CD4-positive, alpha-beta memory T cell (primary cell): ENCODE data around the gene FNDC3B. TPM values are rescaled to one million over a fixed set of nuclear protein-coding genes. Genes with fewer than 3 reads are reported as not detected.

ENCODE experiments used
- CTCF ChIA-PET: fragments of 350-600 bp; sonication (Branson Sonifier 250); formaldehyde crosslinking; loops from one replicate; lab custom pipeline; 2021; ENCODE audit warnings: inconsistent platforms; ENCODE audit not compliant: partially characterized antibody; lab: Charles Lee
- POLR2A ChIA-PET: fragments of 350-600 bp; sonication (Branson Sonifier 250); formaldehyde crosslinking; loops from one replicate; lab custom pipeline; 2021; ENCODE audit not compliant: partially characterized antibody; lab: Charles Lee
- DNase-seq, 5 donors: peaks; one replicate each; pipeline versions ENCODE4 v3.0.0 to v3.0.0-alpha.2; 2020 to 2022; ENCODE audit warnings: mixed read lengths in 1 of 5
- H3K27ac ChIP-seq: one replicate; pipeline ENCODE4 v1.7.0; 2013; ENCODE audit warnings: low read depth, low read length
- H3K27me3 ChIP-seq: 2 replicates; pipeline ENCODE4 v1.7.0; 2013; ENCODE audit warnings: mild to moderate bottlenecking, low read length, moderate library complexity; ENCODE audit not compliant: insufficient read depth
- H3K36me3 ChIP-seq: 2 replicates; pipeline ENCODE4 v1.7.0; 2013; ENCODE audit warnings: mild to moderate bottlenecking, low read length, moderate library complexity; ENCODE audit not compliant: insufficient read depth
- H3K4me1 ChIP-seq: 2 replicates; pipeline ENCODE4 v1.7.0; 2013; ENCODE audit warnings: mild to moderate bottlenecking, low read length, moderate library complexity; ENCODE audit not compliant: insufficient read depth
- H3K4me3 ChIP-seq, 2 donors: one replicate each; pipeline ENCODE4 v1.7.0; 2013; ENCODE audit warnings: low read length in 2 of 2, mild to moderate bottlenecking in 1 of 2
- H3K9me3 ChIP-seq, 2 donors: one replicate each; pipeline ENCODE4 v1.7.0; 2013; ENCODE audit warnings: low read length in 2 of 2, control low read depth in 1 of 2; ENCODE audit not compliant: control insufficient read depth in 1 of 2
- H3K27ac Mint-ChIP-seq, 7 donors: one replicate each; pipeline ENCODE4 v1.8.0; 2020 to 2021; ENCODE audit warnings: mixed read lengths in 7 of 7, mild to moderate bottlenecking in 6 of 7, inconsistent platforms in 3 of 7, moderate library complexity in 3 of 7
- H3K27me3 Mint-ChIP-seq, 2 donors: one replicate each; pipeline ENCODE4 v1.8.0; 2020 to 2021; ENCODE audit warnings: mixed read lengths in 2 of 2
- H3K36me3 Mint-ChIP-seq, 2 donors: one replicate each; pipeline ENCODE4 v1.8.0; 2020 to 2021; ENCODE audit warnings: mixed read lengths in 2 of 2, inconsistent platforms in 1 of 2, mild to moderate bottlenecking in 1 of 2
- H3K4me1 Mint-ChIP-seq, 4 donors: one replicate each; pipeline ENCODE4 v1.8.0; 2020 to 2021; ENCODE audit warnings: mixed read lengths in 4 of 4, mild to moderate bottlenecking in 1 of 4
- H3K4me3 Mint-ChIP-seq, 8 donors: one replicate each; pipeline ENCODE4 v1.8.0; 2020 to 2021; ENCODE audit warnings: mixed read lengths in 8 of 8, mild to moderate bottlenecking in 7 of 8, moderate library complexity in 6 of 8, inconsistent platforms in 3 of 8
- H3K9me3 Mint-ChIP-seq, 8 donors: one replicate each; pipeline ENCODE4 v1.8.0; 2020 to 2021; ENCODE audit warnings: mixed read lengths in 8 of 8, mild to moderate bottlenecking in 5 of 8, inconsistent platforms in 3 of 8, moderate library complexity in 1 of 8
- intact Hi-C: fragments of 100-400 bp; cut with micrococcal nuclease; formaldehyde crosslinking; loops from one replicate; pipeline ENCODE4 v1.15.1; 2023
- polyA plus RNA-seq, 2 donors: library from polyadenylated mRNA; unstranded; fragments of 300-500 nt; fragmentation: Illumina TruSeq; gene quantifications; one replicate each; pipeline ENCODE4 v1.2.3, GENCODE V29; 2021
- total RNA-seq, 2 experiments: library from RNA; stranded (reverse); gene quantifications; one replicate each; pipeline ENCODE4 v1.2.3, GENCODE V29; 2021

FNDC3B gene
- total and polyA plus RNA-seq, 4 experiments from 2014 or later: 10.9 to 18.2 (median 14.8) TPM

DNA sequence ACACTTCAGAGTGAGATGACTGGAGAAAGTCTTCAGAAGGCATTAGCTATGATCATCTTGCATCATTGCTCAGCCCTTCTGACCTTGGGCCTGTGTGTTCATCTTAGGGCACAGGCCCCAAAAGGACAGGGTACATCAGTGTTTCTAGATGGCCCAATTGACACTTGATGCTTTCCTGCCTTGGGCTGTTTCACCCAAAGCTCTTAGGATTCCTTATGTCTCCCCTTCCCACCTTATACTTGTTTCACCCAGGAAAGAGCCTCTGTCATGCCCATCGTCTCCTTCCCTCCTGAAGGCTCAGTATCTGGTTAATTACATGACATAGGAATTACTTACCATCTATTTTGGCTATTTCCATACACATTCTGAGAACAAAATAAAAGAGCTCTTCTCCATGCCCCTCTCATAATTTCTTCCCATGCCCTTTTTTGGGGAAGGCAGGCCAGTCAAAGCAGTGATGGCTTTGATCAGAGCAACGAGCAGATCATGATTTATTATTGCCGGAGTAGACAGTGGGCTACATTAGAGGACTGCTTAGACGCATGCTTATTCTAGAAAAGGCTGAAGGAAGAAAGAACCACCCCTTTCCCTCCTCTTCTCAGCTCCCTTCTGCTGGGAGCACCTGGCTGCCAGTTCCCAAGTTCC lies 335.9 kb downstream of the FNDC3B start:
- Mint-ChIP-seq H3K4me3 (no peak overlapping the region), H3K27ac (peak overlapping the region in 2 of 7 donors; percentile 12 to 45), H3K27me3 (no peaks in the 10 kb centered on the region), H3K36me3 (peaks cover 67 to 78% of the 10 kb centered on the region in 2 donors), H3K9me3 (peaks cover 0 to 7% (median under 1%) of the 10 kb centered on the region in 8 donors), H3K4me1 (no peaks in the 10 kb centered on the region)
- Histone ChIP-seq H3K4me1 (no peaks in the 10 kb centered on the region), H3K27ac (no peak overlapping the region), H3K4me3 (no peak overlapping the region), H3K27me3 (no peaks in the 10 kb centered on the region), H3K9me3 (no peaks in the 10 kb centered on the region), H3K36me3 (peaks cover 15% of the 10 kb centered on the region)
- ChIA-PET POLR2A (no interaction called here), CTCF (interaction anchor here (1.2 to 2.1 kb wide), 2 partner anchors 43 to 249 kb away, joined by 3 to 6 read pairs; no protein-coding TSS in a partner anchor)
- no peak for DNase-seq
- intact Hi-C loops: no loop called here

DNA sequence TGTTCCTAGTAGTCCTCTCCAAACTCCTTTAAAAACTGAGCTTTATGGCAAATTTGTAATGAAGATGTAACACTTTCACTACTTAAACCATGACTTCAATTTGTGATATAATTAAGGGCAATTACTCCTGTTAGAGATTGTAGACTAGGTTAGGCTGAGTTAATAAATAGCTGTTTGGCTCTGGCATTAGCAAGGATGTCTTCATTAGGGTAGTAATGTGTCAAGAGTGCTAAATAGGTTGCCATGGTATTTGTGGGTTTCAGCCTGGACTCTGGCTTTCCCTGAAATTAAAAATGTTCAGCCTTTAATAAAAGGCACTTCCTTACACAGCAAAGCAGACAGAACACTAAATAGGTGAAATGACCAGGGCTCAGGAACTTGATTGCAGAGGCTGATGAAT lies 337.0 kb downstream of the FNDC3B start:
- Mint-ChIP-seq H3K4me1 (no peaks in the 10 kb centered on the region), H3K4me3 (no peak overlapping the region), H3K27ac (no peak overlapping the region), H3K36me3 (peaks cover 74 to 82% of the 10 kb centered on the region in 2 donors), H3K9me3 (peaks cover 0 to 17% (median 5%) of the 10 kb centered on the region in 8 donors), H3K27me3 (no peaks in the 10 kb centered on the region)
- Histone ChIP-seq H3K4me1 (no peaks in the 10 kb centered on the region), H3K27me3 (no peaks in the 10 kb centered on the region), H3K27ac (no peak overlapping the region), H3K36me3 (peaks cover 22% of the 10 kb centered on the region), H3K4me3 (no peak overlapping the region), H3K9me3 (no peaks in the 10 kb centered on the region)
- ChIA-PET POLR2A (no interaction called here), CTCF (interaction anchor here (1.2 to 2.1 kb wide), 2 partner anchors 44 to 248 kb away, joined by 3 to 6 read pairs; no protein-coding TSS in a partner anchor)
- no peak for DNase-seq
- intact Hi-C loops: no loop called here

DNA sequence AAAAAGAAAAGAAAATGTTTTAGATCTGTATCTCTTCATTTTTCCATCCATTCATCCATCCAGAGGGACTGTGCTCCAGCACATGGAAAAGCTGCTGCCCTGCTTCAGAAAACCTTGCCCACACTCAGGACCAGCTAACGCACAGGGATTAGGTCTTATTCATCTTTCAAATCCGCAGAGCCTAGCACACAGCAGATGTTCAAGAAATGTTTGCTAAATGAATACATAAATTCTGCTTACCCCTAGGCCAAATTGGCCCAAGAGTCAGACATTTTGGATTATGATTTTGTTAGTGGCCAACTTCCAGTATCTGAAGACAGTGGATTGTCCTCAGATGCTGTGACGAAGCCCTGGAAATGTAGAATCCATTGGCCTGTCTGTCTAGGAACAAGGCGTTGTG lies 337.5 kb downstream of the FNDC3B start:
- intact Hi-C loops: no loop called here
- no peak overlapping the region for H3K27ac ChIP-seq
- CTCF ChIA-PET: interaction anchor here (1.2 to 2.1 kb wide), 2 partner anchors 45 to 247 kb away, joined by 3 to 6 read pairs; no protein-coding TSS in a partner anchor
- H3K9me3 Mint-ChIP-seq: peaks cover 0 to 17% (median 6%) of the 10 kb centered on the region in 8 donors
- POLR2A ChIA-PET: no interaction called here
- H3K4me3 ChIP-seq: no peak overlapping the region
- no peaks in the 10 kb centered on the region for H3K4me1 Mint-ChIP-seq
- H3K9me3 ChIP-seq: no peaks in the 10 kb centered on the region
- no peak for DNase-seq
- H3K4me1 ChIP-seq: no peaks in the 10 kb centered on the region
- peaks cover 74 to 84% of the 10 kb centered on the region in 2 donors for H3K36me3 Mint-ChIP-seq
- H3K27me3 Mint-ChIP-seq: no peaks in the 10 kb centered on the region
- no peaks in the 10 kb centered on the region for H3K27me3 ChIP-seq
- no peak overlapping the region for H3K4me3 Mint-ChIP-seq
- peaks cover 22% of the 10 kb centered on the region for H3K36me3 ChIP-seq
- H3K27ac Mint-ChIP-seq: no peak overlapping the region

DNA sequence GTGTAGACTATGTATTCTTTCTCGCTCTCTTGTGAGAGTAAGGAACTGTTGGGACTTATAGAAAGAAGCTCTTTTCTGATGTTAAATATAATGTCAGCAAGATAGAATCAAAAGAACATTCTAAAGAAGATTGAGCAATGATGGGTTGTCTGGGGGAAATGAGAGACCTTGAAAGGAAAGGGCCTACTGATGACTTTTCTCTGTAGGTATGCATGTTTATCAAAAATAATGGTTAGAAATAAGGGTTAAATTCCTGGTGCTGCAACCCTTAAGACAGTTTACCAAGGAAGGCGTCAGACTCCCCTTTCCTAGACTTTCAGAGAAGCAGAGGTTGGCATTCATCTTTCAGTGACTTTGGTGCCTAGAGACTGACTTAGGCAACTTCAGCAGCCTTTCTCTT lies 339.1 kb downstream of the FNDC3B start:
- Mint-ChIP-seq H3K9me3 (peaks cover 0 to 17% (median 6%) of the 10 kb centered on the region in 8 donors), H3K4me1 (no peaks in the 10 kb centered on the region), H3K36me3 (peaks cover 78 to 80% of the 10 kb centered on the region in 2 donors), H3K27me3 (no peaks in the 10 kb centered on the region), H3K4me3 (no peak overlapping the region), H3K27ac (no peak overlapping the region)
- Histone ChIP-seq H3K36me3 (peaks cover 22% of the 10 kb centered on the region), H3K27me3 (no peaks in the 10 kb centered on the region), H3K4me1 (no peaks in the 10 kb centered on the region), H3K27ac (no peak overlapping the region), H3K9me3 (no peaks in the 10 kb centered on the region), H3K4me3 (no peak overlapping the region)
- CTCF ChIA-PET: interaction anchor here (1.0 to 1.2 kb wide), 2 partner anchors 19 to 46 kb away, joined by 4 to 5 read pairs; no protein-coding TSS in a partner anchor
- DNase-seq: no peak
- intact Hi-C loops: no loop called here
- POLR2A ChIA-PET: no interaction called here

DNA sequence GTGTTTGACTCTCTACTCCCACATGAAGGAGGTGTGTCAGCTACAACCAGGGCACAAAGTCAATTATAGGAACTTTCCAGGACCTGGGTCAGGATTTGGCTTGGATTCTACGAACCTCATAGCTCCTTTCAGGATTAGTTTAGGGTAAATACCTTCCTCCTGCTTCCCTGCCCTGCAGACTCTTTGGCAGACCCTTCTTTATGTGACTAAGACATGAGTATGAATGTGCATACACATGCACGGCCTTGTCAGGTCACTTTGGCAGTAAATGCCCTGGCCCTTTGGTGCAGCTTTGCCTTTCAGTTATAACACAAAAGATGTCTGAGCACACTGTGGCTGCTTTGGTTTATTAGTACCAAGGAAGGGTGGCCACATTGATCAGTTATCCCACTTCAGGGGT lies 340.0 kb downstream of the FNDC3B start:
- Mint-ChIP-seq H3K36me3 (peaks cover 75 to 77% of the 10 kb centered on the region in 2 donors), H3K4me1 (no peaks in the 10 kb centered on the region), H3K9me3 (peaks cover 0 to 17% (median 6%) of the 10 kb centered on the region in 8 donors), H3K4me3 (no peak overlapping the region), H3K27me3 (no peaks in the 10 kb centered on the region), H3K27ac (no peak overlapping the region)
- no peak overlapping the region for H3K27ac ChIP-seq
- no peak overlapping the region for H3K4me3 ChIP-seq
- peaks cover 22% of the 10 kb centered on the region for H3K36me3 ChIP-seq
- DNase-seq: no peak
- H3K27me3 ChIP-seq: no peaks in the 10 kb centered on the region
- H3K4me1 ChIP-seq: no peaks in the 10 kb centered on the region
- intact Hi-C loops: no loop called here
- H3K9me3 ChIP-seq: no peaks in the 10 kb centered on the region
- POLR2A ChIA-PET: no interaction called here
- CTCF ChIA-PET: interaction anchor here (1.0 to 1.2 kb wide), 2 partner anchors 19 to 47 kb away, joined by 4 to 5 read pairs; no protein-coding TSS in a partner anchor

DNA sequence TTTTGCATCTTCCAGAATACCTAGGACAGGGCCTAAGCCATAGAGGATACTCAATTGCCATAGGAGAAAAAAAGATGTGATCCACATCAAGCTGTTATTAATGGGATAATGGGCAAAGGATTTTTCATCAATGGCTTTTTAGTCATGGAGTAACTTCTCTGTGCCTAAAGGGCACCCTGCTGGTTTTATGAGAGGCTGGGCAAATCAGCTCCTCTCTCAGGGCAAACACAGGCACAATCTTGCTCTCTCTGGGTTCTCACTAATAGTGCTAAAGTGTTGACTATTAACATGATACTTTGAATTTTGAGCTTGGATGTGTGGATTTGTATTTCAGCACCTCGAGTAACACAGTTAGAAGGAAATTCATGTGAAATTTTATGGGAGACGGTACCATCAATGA lies 341.3 kb downstream of the FNDC3B start:
- H3K27ac ChIP-seq: no peak overlapping the region
- Mint-ChIP-seq H3K4me3 (no peak overlapping the region), H3K27ac (no peak overlapping the region), H3K4me1 (no peaks in the 10 kb centered on the region), H3K27me3 (no peaks in the 10 kb centered on the region), H3K36me3 (peaks cover 75 to 79% of the 10 kb centered on the region in 2 donors), H3K9me3 (peaks cover 0 to 17% (median 6%) of the 10 kb centered on the region in 8 donors)
- H3K27me3 ChIP-seq: no peaks in the 10 kb centered on the region
- no peak for DNase-seq
- peaks cover 22% of the 10 kb centered on the region for H3K36me3 ChIP-seq
- CTCF ChIA-PET: no interaction called here
- no peaks in the 10 kb centered on the region for H3K4me1 ChIP-seq
- intact Hi-C loops: no loop called here
- no peaks in the 10 kb centered on the region for H3K9me3 ChIP-seq
- POLR2A ChIA-PET: no interaction called here
- H3K4me3 ChIP-seq: no peak overlapping the region

DNA sequence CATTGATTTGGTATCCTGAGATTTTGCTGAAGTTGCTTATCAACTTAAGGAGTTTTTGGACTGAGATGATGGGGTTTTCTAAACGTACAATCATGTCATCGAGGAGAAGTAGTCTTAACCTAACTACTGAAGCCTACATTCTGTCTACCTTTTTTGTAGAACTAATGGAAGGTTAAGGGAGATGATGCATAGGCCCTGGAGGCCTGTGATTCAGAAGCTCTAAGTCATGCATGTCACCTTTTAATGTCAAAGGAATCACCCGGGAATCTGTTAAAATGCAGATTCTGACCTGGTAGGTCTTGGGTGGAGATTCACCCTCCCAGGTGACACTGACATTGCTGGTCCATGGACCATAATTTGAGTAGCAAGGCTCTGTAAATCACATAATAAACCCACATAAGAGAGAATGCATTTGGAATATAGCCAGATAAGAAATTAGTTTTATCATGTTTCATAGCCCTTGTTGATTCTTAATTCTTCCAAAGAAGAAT lies 344.0 kb downstream of the FNDC3B start:
- no peaks in the 10 kb centered on the region for H3K27me3 Mint-ChIP-seq
- Histone ChIP-seq H3K9me3 (no peaks in the 10 kb centered on the region), H3K4me3 (no peak overlapping the region), H3K27ac (no peak overlapping the region), H3K4me1 (no peaks in the 10 kb centered on the region), H3K36me3 (peaks cover 19% of the 10 kb centered on the region), H3K27me3 (no peaks in the 10 kb centered on the region)
- H3K36me3 Mint-ChIP-seq: peaks cover 54 to 57% of the 10 kb centered on the region in 2 donors
- no peaks in the 10 kb centered on the region for H3K4me1 Mint-ChIP-seq
- H3K4me3 Mint-ChIP-seq: no peak overlapping the region
- peaks cover 0 to 17% (median 6%) of the 10 kb centered on the region in 8 donors for H3K9me3 Mint-ChIP-seq
- no peak for DNase-seq
- intact Hi-C loops: no loop called here
- ChIA-PET POLR2A (no interaction called here), CTCF (no interaction called here)
- H3K27ac Mint-ChIP-seq: peak overlapping the region in 1 of 7 donors; percentile 45
